H1 (cell line): ENCODE data around the gene CIAO2B. TPM values are rescaled to one million over a fixed set of nuclear protein-coding genes. Genes with fewer than 3 reads are reported as not detected.

Source experiments
- CTCF ChIA-PET: fragments of 300-600 bp; sonication (Branson Sonifier 250); formaldehyde crosslinking; loops from one replicate; lab custom pipeline; 2021; ENCODE audit not compliant: partially characterized antibody; lab: Charles Lee
- POLR2A ChIA-PET: fragments of 300-600 bp; sonication (Branson Sonifier 250); formaldehyde crosslinking; loops from one replicate; lab custom pipeline; 2021; ENCODE audit warnings: inconsistent platforms; ENCODE audit not compliant: partially characterized antibody; lab: Charles Lee
- DNase-seq, 2 experiments: peaks; one replicate each; pipeline versions ENCODE4 v3.0.0 to v3.0.0-alpha.2; 2010 to 2022; ENCODE audit warnings: low spot score in 2 of 2, low read depth in 1 of 2, mixed read lengths in 1 of 2
- FAIRE-seq: peaks from 2 replicates; lab custom pipeline; 2011; peaks lifted over from hg19 to GRCh38; lab: Jason Lieb, UNC
- H2AFZ ChIP-seq: 2 replicates; pipeline ENCODE4 v1.8.1; 2012; ENCODE audit warnings: low read length, inconsistent platforms
- H2AK5ac ChIP-seq: 2 replicates; pipeline ENCODE4 v1.6.1; 2013; ENCODE audit warnings: low read depth, low read length
- H2BK120ac ChIP-seq: replicated peaks from 2 replicates; pipeline ENCODE3; 2013; ENCODE audit warnings: low read depth, low read length, inconsistent platforms
- H2BK12ac ChIP-seq: 2 replicates; pipeline ENCODE4 v1.6.1; 2013; ENCODE audit warnings: low read depth, low read length
- H2BK15ac ChIP-seq: 2 replicates; pipeline ENCODE4 v1.6.1; 2013; ENCODE audit warnings: low read length
- H2BK20ac ChIP-seq: 2 replicates; pipeline ENCODE4 v1.6.1; 2013; ENCODE audit warnings: low read length
- H2BK5ac ChIP-seq: 2 replicates; pipeline ENCODE4 v1.6.1; 2013; ENCODE audit warnings: low read depth, low read length
- H3K14ac ChIP-seq: 2 replicates; pipeline ENCODE4 v1.6.1; 2013; ENCODE audit warnings: inconsistent platforms; ENCODE audit not compliant: insufficient read length
- H3K18ac ChIP-seq: 2 replicates; pipeline ENCODE4 v1.6.1; 2013; ENCODE audit warnings: low read length; ENCODE audit errors: extremely low read depth
- H3K23ac ChIP-seq: 2 replicates; pipeline ENCODE4 v1.6.1; 2013; ENCODE audit warnings: inconsistent platforms; ENCODE audit not compliant: insufficient read length
- H3K23me2 ChIP-seq: 2 replicates; pipeline ENCODE4 v1.6.1; 2013; ENCODE audit warnings: low read depth, low read length
- H3K27ac ChIP-seq: 2 replicates; pipeline ENCODE4 v1.6.1; 2011; ENCODE audit warnings: low read depth, low read length, inconsistent platforms
- H3K27me3 ChIP-seq, 4 experiments: replicated peaks in 1 of 4; 1 replicate in 1 of 4; 2 replicates in 3 of 4; pipeline versions ENCODE4 v1.6.1 to v1.8.1; 2011 to 2013; ENCODE audit warnings: low read length in 3 of 4, mild to moderate bottlenecking in 3 of 4, inconsistent platforms in 2 of 4, mixed read lengths in 2 of 4, moderate library complexity in 1 of 4; ENCODE audit not compliant: control insufficient read depth in 3 of 4, insufficient read depth in 3 of 4; ENCODE audit errors: extremely low read depth in 1 of 4
- H3K36me3 ChIP-seq, 4 experiments: 2 replicates each; pipeline versions ENCODE4 v1.6.1 to v1.8.1; 2011 to 2013; ENCODE audit warnings: mild to moderate bottlenecking in 4 of 4, low read length in 3 of 4, moderate library complexity in 2 of 4, control low read depth in 1 of 4, inconsistent platforms in 1 of 4; ENCODE audit not compliant: insufficient read depth in 4 of 4, control insufficient read depth in 2 of 4
- H3K4ac ChIP-seq: replicated peaks from 2 replicates; pipeline ENCODE3; 2013; ENCODE audit warnings: low read length, low read depth, mixed read lengths, inconsistent platforms; ENCODE audit not compliant: insufficient read length
- H3K4me1 ChIP-seq, 4 experiments: replicated peaks in 1 of 4; 1 replicate in 1 of 4; 2 replicates in 3 of 4; pipeline versions ENCODE4 v1.6.1 to v1.8.1; 2011 to 2013; ENCODE audit warnings: low read length in 3 of 4, inconsistent platforms in 2 of 4, mixed read lengths in 1 of 4; ENCODE audit not compliant: insufficient read depth in 4 of 4, control insufficient read depth in 3 of 4
- H3K4me2 ChIP-seq, 2 experiments: 2 replicates each; pipeline versions ENCODE4 v1.6.1 to v1.8.1; 2011 to 2013; ENCODE audit warnings: low read depth in 2 of 2, low read length in 2 of 2, control low read depth in 1 of 2, inconsistent platforms in 1 of 2, mild to moderate bottlenecking in 1 of 2; ENCODE audit not compliant: insufficient read depth in 1 of 2
- H3K4me3 ChIP-seq, 4 experiments: fragments of 200-600, 300-600 bp in 1 of 4; sonication (generic), shearing (Covaris generic), sonication (Bioruptor Twin) in 1 of 4; 2 replicates each; pipeline versions ENCODE4 v1.5.1 to v1.8.1; 2011 to 2016; ENCODE audit warnings: low read length in 4 of 4, low read depth in 3 of 4, control low read depth in 2 of 4, inconsistent platforms in 2 of 4, mild to moderate bottlenecking in 2 of 4, mixed read lengths in 1 of 4, moderate library complexity in 1 of 4; ENCODE audit not compliant: insufficient read depth in 2 of 4; ENCODE audit errors: extremely low read depth in 1 of 4
- H3K56ac ChIP-seq: replicated peaks from 2 replicates; pipeline ENCODE3; 2013; ENCODE audit warnings: low read depth, mild to moderate bottlenecking, mixed read lengths, low read length, inconsistent platforms; ENCODE audit not compliant: insufficient read length
- H3K79me1 ChIP-seq: 2 replicates; pipeline ENCODE4 v1.6.1; 2013; ENCODE audit warnings: low read depth, low read length, control low read depth
- H3K79me2 ChIP-seq, 2 experiments: 2 replicates each; pipeline versions ENCODE4 v1.6.1 to v1.8.1; 2012 to 2013; ENCODE audit warnings: low read length in 2 of 2, mild to moderate bottlenecking in 2 of 2, inconsistent platforms in 1 of 2; ENCODE audit not compliant: insufficient read depth in 2 of 2, control insufficient read depth in 1 of 2
- H3K9ac ChIP-seq, 4 experiments: replicated peaks in 1 of 4; 1 replicate in 1 of 4; 2 replicates in 3 of 4; pipeline versions ENCODE4 v1.6.1 to v1.8.1; 2011 to 2013; ENCODE audit warnings: low read depth in 3 of 4, low read length in 3 of 4, control low read depth in 2 of 4, mild to moderate bottlenecking in 2 of 4, moderate library complexity in 2 of 4, inconsistent platforms in 1 of 4; ENCODE audit errors: extremely low read depth in 1 of 4
- H3K9me3 ChIP-seq, 2 experiments: 2 replicates each; pipeline versions ENCODE4 v1.6.1 to v1.8.1; 2012 to 2013; ENCODE audit warnings: mild to moderate bottlenecking in 2 of 2, moderate library complexity in 2 of 2, control low read depth in 1 of 2, inconsistent platforms in 1 of 2, low read depth in 1 of 2, low read length in 1 of 2, mixed read lengths in 1 of 2; ENCODE audit not compliant: insufficient read depth in 2 of 2
- H4K20me1 ChIP-seq, 2 experiments: replicated peaks in 1 of 2; 2 replicates each; pipeline versions ENCODE3 to v1.8.1; 2011 to 2013; ENCODE audit warnings: inconsistent platforms in 2 of 2, low read length in 2 of 2, mild to moderate bottlenecking in 1 of 2; ENCODE audit not compliant: insufficient read depth in 2 of 2, control insufficient read depth in 1 of 2
- H4K5ac ChIP-seq: 2 replicates; pipeline ENCODE4 v1.6.1; 2013; ENCODE audit warnings: low read length, low read depth, mixed read lengths, inconsistent platforms; ENCODE audit not compliant: insufficient read length
- H4K8ac ChIP-seq: 2 replicates; pipeline ENCODE4 v1.8.0; 2013; ENCODE audit warnings: mild to moderate bottlenecking, moderate library complexity, low read length, inconsistent platforms; ENCODE audit not compliant: insufficient read depth; ENCODE audit errors: extremely low read depth
- H4K91ac ChIP-seq: replicated peaks from 2 replicates; pipeline ENCODE3; 2013; ENCODE audit warnings: low read length, mixed read lengths, inconsistent platforms; ENCODE audit not compliant: insufficient read length
- ATF2 ChIP-seq: IDR thresholded peaks from 2 replicates; pipeline ENCODE4 v1.6.1; 2012; ENCODE audit warnings: low read length, inconsistent platforms
- POLR2AphosphoS5 ChIP-seq: IDR thresholded peaks from 2 replicates; pipeline ENCODE4 v1.6.1; 2011; ENCODE audit warnings: low read depth, low read length
- WGBS, 2 experiments: shearing (Covaris generic) in 1 of 2; methylation state at CpG; one replicate each; pipeline versions ENCODE4 v1.1.6 to v1.1.7; 2013 to 2015; ENCODE audit warnings: low lambda C conversion rate in 2 of 2, mixed read lengths in 2 of 2, inconsistent platforms in 1 of 2, low coverage in 1 of 2, missing lambda C conversion rate in 1 of 2; ENCODE audit not compliant: insufficient replicate concordance in 2 of 2, insufficient coverage in 1 of 2, insufficient read length in 1 of 2; ENCODE audit errors: extremely low coverage in 1 of 2, missing lambda C conversion rate in 1 of 2; 5-methylcytosine and 5-hydroxymethylcytosine counted together
- polyA plus RNA-seq, 7 experiments: library from polyadenylated mRNA; depleted of rRNA in 3 of 7; stranded (reverse) in 5 of 7; unstranded in 2 of 7; fragments of >200 nt in 5 of 7; fragments of 200-250 nt in 2 of 7; gene quantifications; 1 replicate in 5 of 7; 2 replicates in 1 of 7; 4 replicates in 1 of 7; pipeline versions ENCODE4 v1.2.1 to v1.2.3, GENCODE V29; 2011 to 2013; ENCODE audit warnings: missing spikeins in 2 of 7, mixed read lengths in 2 of 7
- total RNA-seq: library from RNA; stranded (reverse); fragmentation: NEBNext Ultra II Directional; extraction: Animal tissue kit (Norgen Biotek cat#: 25700); gene quantifications from 2 replicates; pipeline ENCODE4 v1.2.1, GENCODE V29; 2021

The CIAO2B gene
- total and polyA plus RNA-seq, 2 of the 8 experiments (the other 6 are each of a cell fraction or from before 2014, with no cell fraction given), result 65.6 to 248 TPM

- DNase-seq, result no peak
- POLR2A ChIA-PET, result interaction anchor here (2.4 kb wide), 1 partner anchor 10 kb away, joined by 12 read pairs; the partner anchor contains the start of gene PDP2
- no peak overlapping the region for H2BK15ac ChIP-seq
- no peak overlapping the region for H4K91ac ChIP-seq
- peaks cover 0 to 16% (median 7%) of the 10 kb centered on the region in 4 experiments; a peak in 4 of 8 replicates for H3K36me3 ChIP-seq
- peaks cover 9 to 14% of the 10 kb centered on the region in 2 experiments for H4K20me1 ChIP-seq
- no peaks in the 10 kb centered on the region for H3K27me3 ChIP-seq
- H2BK20ac ChIP-seq, result no peak overlapping the region
- H2AFZ ChIP-seq, result no peak overlapping the region
- no peak overlapping the region for H3K27ac ChIP-seq
- H4K5ac ChIP-seq, result no peak overlapping the region
- no peak for FAIRE-seq
- H3K79me1 ChIP-seq, result no peaks in the 10 kb centered on the region
- H3K23ac ChIP-seq, result no peak overlapping the region
- H3K4me1 ChIP-seq, result no peaks in the 10 kb centered on the region
- no peak overlapping the region for H2BK5ac ChIP-seq
- H3K56ac ChIP-seq, result no peak overlapping the region
- no peak overlapping the region for H3K4me3 ChIP-seq
- no peak overlapping the region for H2BK120ac ChIP-seq
- H3K18ac ChIP-seq, result no peak overlapping the region
- no peaks in the 10 kb centered on the region for H3K9me3 ChIP-seq
- H3K79me2 ChIP-seq, result no peaks in the 10 kb centered on the region; a peak in 1 of 4 replicates
- H3K9ac ChIP-seq, result no peak overlapping the region
- H3K23me2 ChIP-seq, result no peaks in the 10 kb centered on the region
- H3K4ac ChIP-seq, result no peak overlapping the region
- H4K8ac ChIP-seq, result no peak overlapping the region
- no peak overlapping the region for H2AK5ac ChIP-seq
- TF ChIP-seq ATF2, result no peak
- no peak for TF ChIP-seq POLR2AphosphoS5
- TF ChIP-seq, all 59 proteins: peak for 0
- H2BK12ac ChIP-seq, result no peak overlapping the region
- CTCF ChIA-PET, result interaction anchor here (0.6 to 42.0 kb wide), 7 partner anchors 11 to 436 kb away, joined by 3 to 1009 read pairs (median 4); partner anchors contain the start of genes CDH16, KCTD19, LRRC36 and PDP2
- no peak overlapping the region for H3K14ac ChIP-seq
- 87% methylated on average over 2 of the region's 2 CpGs; no CpG with 5 or more reads in 1 of the 2 experiments for WGBS, 2 experiments
- no peak overlapping the region for H3K4me2 ChIP-seq
Measured at GRCh38 chr16:66890799-66891198, 43.4 kb downstream of the CIAO2B start.
